Posterior vena cava (tissue), 2 donors: ENCODE data around the gene SMAD1. TPM values are rescaled to one million over a fixed set of nuclear protein-coding genes. Genes with fewer than 3 reads are reported as not detected.
"Not testable (repeated sequence)": the region's sequence is repeated elsewhere in the genome, so short reads cannot be mapped to it uniquely, and the experiment has no call there.

Experiments used
- DNase-seq: peaks from one replicate; pipeline ENCODE4 v3.0.0-alpha.2; 2020; ENCODE audit warnings: low spot score
- intact Hi-C, 2 donors: fragments of 100-400 bp; cut with DNase I; formaldehyde crosslinking; loops; one replicate each; pipeline versions ENCODE4 v1.14.1 to v1.14.2; 2022 to 2023
- total RNA-seq, 2 donors: library from RNA; stranded (reverse); fragmentation: NEBNext Ultra II Directional; extraction: Animal tissue kit (Norgen Biotek cat#: 25700); gene quantifications; one replicate each; pipeline ENCODE4 v1.2.1, GENCODE V29; 2021
- donor health status: DM: yes; HTN: yes; CAD: no.
- donor health status: DM: yes; HTN: yes; CAD: no.

SMAD1 gene
- total RNA-seq, 2 donors from 2014 or later = 17.6 to 18.5 TPM

DNA sequence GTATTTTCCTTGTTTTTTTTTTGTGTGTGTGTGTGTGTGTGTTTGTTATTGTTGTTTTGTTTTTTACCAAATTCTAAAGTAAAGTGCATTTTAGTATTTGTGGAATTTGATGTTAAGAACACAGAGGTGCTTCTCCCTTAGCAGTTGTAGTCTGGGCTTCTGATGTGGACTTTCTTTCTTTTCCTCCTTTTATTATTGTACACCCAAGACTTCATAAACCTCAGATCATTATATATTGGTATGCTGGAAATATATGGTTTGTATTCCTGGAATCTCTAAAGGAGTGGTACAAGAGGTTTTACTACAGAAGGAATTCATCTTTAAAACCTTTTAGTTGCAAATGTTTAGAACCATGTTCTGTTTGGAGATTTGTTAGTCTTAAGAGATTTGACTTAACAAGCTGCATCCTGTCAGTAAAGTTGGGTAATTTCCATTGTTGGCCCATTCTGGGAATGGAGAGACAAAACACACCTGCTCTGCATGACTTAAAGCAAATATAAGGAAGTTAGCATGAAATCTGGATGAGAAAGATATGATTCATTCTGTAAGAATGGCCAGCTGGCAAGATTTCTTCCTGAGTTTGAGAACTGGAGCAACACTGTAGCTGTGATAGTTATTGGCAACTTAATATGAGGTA, 64.0 kb downstream of the SMAD1 start:
- intact Hi-C loops = no loop called here
- DNase-seq = no peak

DNA sequence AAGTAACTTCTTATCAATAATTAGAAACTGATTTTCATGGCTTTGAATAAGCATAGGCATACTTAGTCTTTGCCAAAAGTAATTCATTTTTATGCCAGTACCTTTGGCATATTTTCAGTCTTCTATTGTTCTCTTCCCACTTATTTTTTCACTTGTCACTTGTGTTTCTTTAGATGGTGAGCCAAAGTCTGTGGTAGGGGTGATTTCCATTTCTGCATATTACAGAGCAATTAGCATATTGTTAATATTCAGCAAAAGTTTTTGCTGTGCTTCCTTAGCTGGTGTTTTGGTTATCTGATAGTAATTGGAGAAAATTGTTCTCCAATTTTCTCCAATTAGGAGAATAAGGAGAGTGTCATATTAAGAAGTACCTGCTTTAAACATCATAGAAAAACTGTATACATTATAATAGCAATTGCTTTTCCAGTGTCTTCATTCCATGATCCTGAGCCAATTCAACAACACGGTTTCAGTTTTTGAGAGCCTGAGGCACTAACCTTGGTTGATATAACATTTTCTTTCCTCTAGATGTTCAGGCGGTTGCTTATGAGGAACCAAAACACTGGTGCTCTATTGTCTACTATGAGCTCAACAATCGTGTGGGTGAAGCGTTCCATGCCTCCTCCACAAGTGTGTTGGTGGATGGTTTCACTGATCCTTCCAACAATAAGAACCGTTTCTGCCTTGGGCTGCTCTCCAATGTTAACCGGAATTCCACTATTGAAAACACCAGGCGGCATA, 64.7 kb downstream of the SMAD1 start:
- intact Hi-C loops = no loop called here
- no peak for DNase-seq

DNA sequence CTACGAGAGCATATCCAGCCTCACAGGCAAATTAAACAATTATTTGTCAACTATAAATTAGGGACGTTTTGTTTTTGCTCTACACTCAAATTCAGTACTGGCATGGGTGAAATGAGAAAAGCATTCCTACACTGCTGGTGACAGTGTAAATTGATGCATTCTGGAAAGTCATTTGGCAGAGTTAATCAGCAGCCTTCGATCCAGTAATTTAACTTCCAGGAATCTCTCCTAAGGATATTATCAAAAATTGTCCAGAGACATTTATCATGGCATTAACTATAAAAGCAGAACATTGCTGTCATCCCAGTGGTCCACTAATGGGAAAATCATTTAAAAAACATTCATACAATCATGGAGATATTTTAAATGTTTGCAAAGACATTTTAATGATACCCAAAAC, 70.0 kb downstream of the SMAD1 start:
- no peak for DNase-seq
- intact Hi-C loops = loop anchor here in 1 of 2 donors (10.0 kb wide), 1 partner anchor 67 kb away; the partner anchor contains the start of gene SMAD1

DNA sequence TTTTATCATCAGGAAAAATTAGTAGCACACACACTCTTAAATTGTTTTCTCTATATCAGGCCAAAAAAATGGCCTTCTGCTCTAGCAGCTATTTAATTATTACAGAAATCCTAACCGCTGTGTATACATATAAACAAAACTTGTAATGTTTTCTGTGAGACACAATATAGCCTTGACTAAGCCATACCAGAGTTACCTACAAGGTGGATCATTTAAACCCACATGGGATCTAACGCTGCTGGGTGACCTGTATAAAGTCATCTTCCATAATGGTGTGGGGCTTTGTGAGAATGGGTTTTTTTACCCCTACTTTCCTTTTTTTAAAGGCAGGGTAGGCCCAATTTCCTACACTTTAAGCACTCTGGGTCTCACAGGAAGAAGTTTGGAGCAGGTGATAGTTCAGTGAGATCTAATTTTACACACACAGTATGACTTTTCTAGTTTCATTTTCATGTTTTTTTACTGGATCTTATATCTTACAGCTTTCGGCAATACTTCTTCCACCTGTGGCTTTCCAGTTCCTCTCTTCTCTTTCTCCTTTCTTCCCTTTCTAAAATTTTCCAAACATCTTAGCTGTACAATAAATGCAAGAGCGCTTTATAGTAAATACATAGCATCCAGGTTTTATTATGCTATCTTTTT, 70.6 kb downstream of the SMAD1 start:
- intact Hi-C loops = loop anchor here in 1 of 2 donors (10.0 kb wide), 1 partner anchor 68 kb away; the partner anchor contains the start of gene SMAD1
- DNase-seq = no peak

DNA sequence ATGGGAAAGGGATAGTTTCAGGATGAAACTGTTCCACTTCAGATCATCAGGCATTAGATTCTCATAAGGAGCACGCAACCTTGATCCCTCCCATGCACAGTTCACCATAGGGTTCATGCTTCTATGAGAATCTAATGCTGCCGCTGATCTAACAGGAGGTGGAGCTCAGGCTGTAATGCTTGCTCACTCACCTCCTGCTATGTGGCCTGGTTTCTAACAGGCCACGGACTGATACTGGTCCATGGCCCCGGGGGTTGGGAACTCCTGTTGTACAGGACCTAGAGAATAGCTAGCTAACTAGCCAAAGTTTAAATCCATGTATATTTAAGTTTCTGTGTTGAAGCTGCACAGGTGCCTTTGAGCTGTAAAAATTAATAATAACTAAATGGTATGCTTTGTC, 71.7 kb downstream of the SMAD1 start:
- intact Hi-C loops = loop anchor here in 1 of 2 donors (10.0 kb wide), 1 partner anchor 69 kb away; the partner anchor contains the start of gene SMAD1
- no peak for DNase-seq

DNA sequence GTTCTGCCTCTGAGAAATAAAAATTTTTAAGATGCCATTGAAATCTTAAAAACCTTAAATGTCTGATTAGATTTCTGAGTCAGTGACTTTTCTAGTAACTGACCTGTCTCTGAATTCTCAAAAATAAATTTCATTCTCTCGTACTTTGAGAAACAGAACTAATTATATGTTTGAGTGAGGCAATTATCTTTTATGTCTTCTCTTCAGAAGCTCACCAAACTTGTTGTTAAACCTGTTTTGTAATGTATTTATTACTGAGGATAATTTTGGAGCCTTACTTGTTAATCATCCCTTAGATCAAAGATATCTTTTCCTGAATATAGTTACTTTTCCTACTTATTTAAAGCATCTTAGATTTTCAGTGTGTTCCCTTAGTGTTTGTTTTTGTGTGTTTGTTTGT, 73.0 kb downstream of the SMAD1 start:
- intact Hi-C loops = loop anchor here in 1 of 2 donors (5.0 to 10.0 kb wide), 2 partner anchors 70 to 322 kb away; partner anchors contain the start of gene SMAD1
- no peak for DNase-seq

DNA sequence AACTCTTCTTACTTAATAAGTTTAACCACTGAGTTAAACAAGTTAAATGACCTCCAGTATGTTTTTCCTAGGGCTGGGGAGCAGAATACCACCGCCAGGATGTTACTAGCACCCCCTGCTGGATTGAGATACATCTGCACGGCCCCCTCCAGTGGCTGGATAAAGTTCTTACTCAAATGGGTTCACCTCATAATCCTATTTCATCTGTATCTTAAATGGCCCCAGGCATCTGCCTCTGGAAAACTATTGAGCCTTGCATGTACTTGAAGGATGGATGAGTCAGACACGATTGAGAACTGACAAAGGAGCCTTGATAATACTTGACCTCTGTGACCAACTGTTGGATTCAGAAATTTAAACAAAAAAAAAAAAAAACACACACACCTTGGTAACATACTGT, 76.1 kb downstream of the SMAD1 start:
- no peak for DNase-seq
- intact Hi-C loops = loop anchor here in 1 of 2 donors (5.0 to 10.0 kb wide), 2 partner anchors 73 to 325 kb away; partner anchors contain the start of gene SMAD1

DNA sequence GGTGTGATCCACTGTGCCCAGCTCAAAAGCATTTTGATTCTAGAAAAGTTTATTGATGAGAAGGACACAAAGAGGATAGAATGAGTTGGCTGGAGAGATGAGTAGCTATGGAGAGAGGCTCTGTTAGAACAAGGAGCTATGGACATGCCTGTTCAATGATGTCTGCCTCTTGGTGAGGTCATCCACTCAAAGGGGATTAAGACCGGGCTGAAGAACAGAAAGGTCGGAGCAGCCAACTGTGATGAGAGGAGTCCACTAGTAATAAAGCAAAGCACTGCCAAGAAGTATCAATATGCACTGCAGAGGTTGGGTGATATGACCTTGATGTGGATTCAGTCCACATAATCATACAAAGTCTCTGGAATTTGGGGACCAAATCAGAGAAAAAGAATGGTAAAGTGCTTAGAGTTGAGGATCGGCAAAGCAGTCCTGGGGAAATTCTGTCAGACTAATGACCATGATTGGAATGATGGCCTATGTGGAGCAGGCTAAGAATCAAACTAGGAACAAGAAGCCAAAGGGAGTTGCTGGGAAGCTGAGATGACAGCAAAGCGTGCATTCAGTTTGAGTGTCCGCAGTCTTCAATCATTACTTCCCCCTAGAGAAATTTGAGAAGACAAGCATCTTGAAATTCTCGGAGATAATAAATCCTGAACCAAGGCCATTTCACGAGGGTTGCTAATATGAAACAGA, 81.8 kb downstream of the SMAD1 start:
- DNase-seq = no peak

DNA sequence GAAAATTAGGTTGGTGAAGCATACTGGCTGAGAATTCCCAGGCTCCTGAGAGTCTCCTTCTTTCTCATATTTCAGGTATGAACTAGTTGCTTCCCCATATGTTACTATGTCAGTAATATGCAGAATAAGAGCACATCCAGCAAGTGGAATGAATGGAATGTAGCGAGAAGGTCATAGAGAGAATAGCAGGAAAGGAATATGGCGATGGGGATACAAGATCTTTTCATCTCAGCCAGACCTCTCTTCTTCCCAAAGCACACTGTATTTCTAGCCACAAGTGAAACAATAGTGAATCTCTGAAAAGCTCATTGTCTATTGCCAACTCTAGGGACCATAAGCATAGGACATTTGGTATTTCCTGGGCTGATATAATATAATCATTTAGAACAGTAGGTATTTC, 82.9 kb downstream of the SMAD1 start:
- intact Hi-C loops = no loop called here
- DNase-seq = no peak

More for the DNA sequence above, 81.8 kb downstream of the SMAD1 start:
- intact Hi-C loops = no loop called here

DNA sequence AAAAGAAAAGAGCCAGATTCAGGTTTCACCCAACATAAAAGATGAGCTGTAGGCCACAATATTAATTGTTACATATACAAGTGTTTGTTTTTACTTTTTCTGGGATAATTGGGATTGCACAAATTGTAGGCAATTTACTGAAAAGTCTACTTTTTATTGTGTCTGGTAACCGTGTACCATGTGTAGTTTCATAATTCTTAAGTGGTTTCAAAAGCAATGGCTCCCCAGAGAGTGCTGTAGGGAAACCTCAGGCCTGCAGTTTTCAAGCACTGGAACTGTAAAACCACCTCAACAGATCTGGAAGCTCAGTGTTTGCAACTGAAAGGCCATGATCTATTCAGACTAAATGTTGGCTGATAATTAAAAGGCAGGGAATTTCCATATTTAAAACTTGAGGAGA, 83.7 kb downstream of the SMAD1 start:
- DNase-seq = no peak
- intact Hi-C loops = no loop called here

DNA sequence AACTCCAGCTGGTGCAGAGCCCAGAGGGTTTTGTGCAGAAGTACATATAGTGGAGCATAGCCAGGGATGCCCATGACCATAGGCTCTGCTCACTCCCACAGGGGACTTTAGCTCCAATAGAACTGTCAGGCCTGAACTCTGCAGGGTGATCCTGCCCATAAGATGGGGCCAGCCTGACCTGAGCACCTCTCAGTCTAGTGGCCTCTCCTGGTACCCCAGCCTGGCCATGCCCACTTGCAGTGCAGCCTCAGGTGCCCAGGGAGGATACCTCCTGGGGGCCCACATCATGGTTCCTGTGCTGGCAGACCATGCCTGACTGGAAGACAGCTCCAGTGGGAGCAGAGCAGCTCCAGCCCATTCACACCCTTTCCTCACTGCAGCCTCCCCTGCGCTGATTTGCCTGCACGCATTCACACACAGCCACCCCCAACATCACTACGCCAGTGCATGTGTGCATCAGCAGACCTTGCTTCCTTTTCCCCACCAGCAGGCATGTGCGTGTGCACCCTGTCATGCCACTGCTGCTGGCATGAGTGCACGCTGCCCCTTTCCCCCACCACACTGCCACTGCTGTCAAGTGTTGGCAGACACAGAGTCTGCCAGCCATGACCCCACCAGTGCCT, 84.5 kb downstream of the SMAD1 start:
- intact Hi-C loops = no loop called here

DNA sequence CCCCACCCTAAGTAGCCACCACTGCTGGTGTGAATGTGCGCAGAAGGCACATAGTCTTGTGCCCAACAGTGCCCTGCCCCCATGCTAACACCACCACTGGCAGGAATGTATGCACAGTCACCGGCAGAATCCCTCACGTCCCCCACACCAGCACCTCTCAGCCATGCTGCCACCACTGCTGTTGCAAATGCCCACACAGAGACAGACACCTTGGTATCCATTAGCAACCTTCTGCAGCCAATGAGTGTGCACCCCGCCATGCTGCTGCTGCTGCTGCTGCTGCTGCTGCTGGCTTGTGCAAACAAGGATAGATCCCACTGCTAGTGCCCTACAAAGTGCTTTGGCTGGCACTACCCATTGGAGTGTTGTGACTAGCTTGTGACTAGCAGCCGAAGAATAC, 85.1 kb downstream of the SMAD1 start:
- no peak for DNase-seq
- intact Hi-C loops = no loop called here

More for the DNA sequence above, 84.5 kb downstream of the SMAD1 start:
- DNase-seq = no peak

DNA sequence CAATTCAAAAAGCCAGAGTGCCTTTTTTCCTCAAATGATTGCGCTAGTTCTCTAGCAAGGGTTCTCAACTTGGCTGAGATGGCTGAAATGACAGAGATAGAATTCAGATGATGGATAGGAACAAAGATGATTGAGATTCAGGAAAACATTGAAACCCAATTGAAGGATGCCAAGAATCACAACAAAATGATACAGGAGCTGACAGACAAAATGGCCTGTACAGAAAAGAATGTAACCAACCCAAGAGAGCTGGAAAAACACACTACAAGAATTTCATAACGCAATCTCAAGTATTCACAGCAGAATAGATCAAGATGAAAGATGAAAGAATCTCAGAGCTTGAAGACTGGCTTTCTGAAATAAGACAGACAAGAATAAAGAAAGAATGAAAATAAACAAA, 85.9 kb downstream of the SMAD1 start:
- intact Hi-C loops = no loop called here
- DNase-seq = no peak

DNA sequence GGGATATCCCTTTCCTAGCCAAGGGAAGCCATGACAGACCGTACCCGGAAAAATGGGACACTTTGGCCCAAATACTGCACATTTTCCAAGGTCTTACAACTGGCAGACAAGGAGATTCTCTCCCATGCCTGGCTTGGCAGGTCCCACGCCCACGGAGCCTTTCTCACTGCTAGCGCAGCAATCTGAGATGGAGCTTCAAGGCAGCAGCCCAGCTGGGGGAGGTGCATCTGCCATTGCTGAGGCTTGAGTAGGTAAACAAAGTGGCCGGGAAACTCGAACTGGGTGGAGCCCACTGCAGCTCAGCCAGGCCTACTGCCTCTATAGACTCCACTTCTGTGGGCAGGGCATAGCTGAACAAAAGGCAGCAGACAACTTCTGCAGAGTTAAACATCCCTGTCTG, 92.9 kb downstream of the SMAD1 start:
- intact Hi-C loops, DNase-seq: not testable (repeated sequence)

DNA sequence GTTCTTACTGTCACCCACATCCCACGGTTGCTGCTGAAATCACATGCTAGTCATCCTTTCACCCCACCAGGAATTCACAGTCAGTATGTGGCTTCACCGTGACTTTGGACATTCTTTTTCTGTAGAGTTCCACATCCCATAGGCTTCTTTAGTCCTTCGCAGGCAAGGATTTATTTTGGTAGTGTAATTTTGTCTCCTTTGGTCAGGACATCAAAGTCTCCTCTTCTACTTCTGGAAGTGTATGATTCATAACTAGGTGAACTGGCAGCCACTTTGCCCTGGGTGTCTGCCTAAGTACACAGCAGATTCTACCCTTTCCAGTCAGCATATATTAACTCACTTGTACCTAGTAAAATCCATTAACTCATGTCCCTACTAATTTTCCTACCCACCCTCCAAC, 99.3 kb downstream of the SMAD1 start:
- intact Hi-C loops = no loop called here
- DNase-seq = no peak

DNA sequence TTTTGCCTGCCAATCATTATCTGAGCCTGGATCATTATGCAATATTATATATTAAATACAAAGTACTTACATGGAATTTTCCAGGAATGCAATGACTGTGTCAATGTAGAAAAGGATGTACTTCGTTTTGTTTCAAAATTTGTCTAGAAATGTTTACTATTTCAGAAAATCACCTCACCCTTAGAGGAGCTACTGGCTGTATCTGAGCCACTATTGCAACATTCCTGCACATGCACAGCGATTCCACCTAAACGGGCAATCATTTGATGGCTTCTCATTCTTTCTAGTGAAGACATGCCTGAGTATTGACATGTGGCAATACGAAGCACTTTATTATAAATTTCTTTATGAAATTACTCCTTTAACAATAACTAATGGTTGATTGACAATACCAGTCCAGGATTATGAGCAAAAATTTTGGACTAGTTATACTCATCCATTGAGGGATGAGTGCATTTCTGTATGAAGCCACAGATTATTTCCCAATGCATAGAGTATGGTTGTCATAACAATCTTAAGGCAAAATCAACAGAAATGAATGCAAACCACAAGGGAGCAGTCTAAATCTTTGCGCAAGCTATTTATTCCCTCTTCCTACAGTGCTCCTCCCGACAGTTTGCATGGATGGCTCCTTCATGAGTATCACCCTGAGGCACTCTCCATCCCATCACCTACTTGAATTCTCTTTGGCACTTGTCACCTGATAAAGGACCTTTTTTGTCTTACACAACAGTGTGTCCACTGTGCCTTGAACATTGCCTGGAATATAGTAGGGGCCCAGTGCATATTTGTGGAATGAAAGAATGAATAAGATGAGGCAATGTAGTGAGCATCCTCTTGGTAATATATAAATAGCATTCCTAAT, 101.8 kb downstream of the SMAD1 start:
- intact Hi-C loops = no loop called here
- DNase-seq = no peak

DNA sequence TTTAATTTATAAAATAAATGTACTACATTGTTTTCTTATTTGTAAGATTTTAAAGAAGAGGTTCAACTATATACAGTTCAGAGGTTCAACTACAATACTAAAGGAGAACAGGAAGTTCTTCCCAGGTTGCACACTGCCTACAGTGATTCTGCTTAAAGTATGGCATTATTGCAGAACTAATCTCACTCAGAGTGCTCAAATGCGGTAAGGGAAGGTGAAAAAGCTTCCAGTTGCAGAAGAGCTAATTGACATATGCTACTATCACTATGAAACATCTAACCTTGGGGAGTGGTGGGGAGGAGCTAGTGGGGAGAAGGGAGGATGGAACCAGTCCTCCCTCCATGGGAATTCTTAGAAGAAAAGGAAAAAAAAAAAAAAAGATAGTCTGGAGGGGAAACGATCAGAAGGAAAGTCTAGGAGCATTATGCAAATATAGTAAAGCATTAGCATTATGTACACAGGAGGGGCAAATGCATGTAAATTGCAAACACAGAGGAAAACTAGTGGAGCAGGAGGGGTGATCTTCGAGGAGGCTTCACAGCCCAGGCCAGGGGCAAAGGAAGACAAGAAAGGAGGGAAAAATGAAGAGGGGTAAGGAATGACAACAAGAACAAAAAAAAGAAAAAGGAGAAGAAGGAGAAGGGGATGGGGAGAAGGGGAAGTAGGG, 105.6 kb downstream of the SMAD1 start:
- intact Hi-C loops = no loop called here

DNA sequence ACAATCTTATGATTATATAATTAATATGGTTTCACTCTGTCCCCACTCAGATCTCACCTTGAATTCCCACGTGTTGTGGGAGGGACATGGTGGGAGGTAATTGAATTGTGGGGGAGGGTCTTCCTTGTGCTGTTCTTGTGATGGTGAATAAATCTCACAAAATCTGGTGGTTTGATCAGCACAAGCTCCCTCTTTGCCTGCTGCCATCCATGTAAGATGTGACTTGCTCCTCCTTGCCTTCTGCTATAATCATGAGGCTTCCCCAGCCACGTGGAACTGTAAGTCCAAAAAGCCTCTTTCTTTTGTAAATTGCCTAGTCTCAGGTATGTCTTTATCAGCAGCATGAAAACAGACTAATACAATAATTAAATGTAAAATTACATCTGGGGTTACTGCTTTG, 107.7 kb downstream of the SMAD1 start:
- intact Hi-C loops, DNase-seq: not testable (repeated sequence)

More for the DNA sequence above, 105.6 kb downstream of the SMAD1 start:
- DNase-seq = no peak
